ENCODE results near the gene DNM2.
"Not testable (repeated sequence)": the region's sequence is repeated elsewhere in the genome, so short reads cannot be mapped to it uniquely, and the experiment has no call there.

DNM2 gene

GRCh38 chr19:10725415-10725814 is 7.5 kb downstream of the DNM2 start:
- no peak for DNase-seq (ENCODE audit: low read depth)

GRCh38 chr19:10726268-10726667 is 8.4 kb downstream of the DNM2 start:
- no peak for DNase-seq (ENCODE audit: low read depth)

GRCh38 chr19:10727685-10728201 is 9.9 kb downstream of the DNM2 start:
- no peak for DNase-seq (ENCODE audit: low read depth)

- no peak for DNase-seq (ENCODE audit: low read depth)
Measured at GRCh38 chr19:10729411-10729810, 11.5 kb downstream of the DNM2 start.

- no peak for DNase-seq (ENCODE audit: low read depth)
Measured at GRCh38 chr19:10730932-10731331, 13.1 kb downstream of the DNM2 start.

- no peak for DNase-seq (ENCODE audit: low read depth)
Measured at GRCh38 chr19:10735741-10736140, 17.9 kb downstream of the DNM2 start.

GRCh38 chr19:10736189-10736588 is 18.3 kb downstream of the DNM2 start:
- DNase-seq (ENCODE audit: low read depth) = no peak

GRCh38 chr19:10736916-10737551 is 19.2 kb downstream of the DNM2 start:
- no peak for DNase-seq (ENCODE audit: low read depth)

GRCh38 chr19:10737722-10738121 is 19.8 kb downstream of the DNM2 start:
- no peak for DNase-seq (ENCODE audit: low read depth)

- no peak for DNase-seq (ENCODE audit: low read depth)
Measured at GRCh38 chr19:10740798-10741197, 22.9 kb downstream of the DNM2 start.

- no peak for DNase-seq (ENCODE audit: low read depth)
Measured at GRCh38 chr19:10742476-10742875, 24.6 kb downstream of the DNM2 start.

GRCh38 chr19:10744253-10744798 is 26.4 kb downstream of the DNM2 start:
- DNase-seq (ENCODE audit: low read depth) = no peak

GRCh38 chr19:10744801-10745293 is 27.0 kb downstream of the DNM2 start:
- DNase-seq (ENCODE audit: low read depth) = no peak

- not testable (repeated sequence) for DNase-seq (ENCODE audit: low read depth)
Measured at GRCh38 chr19:10746437-10746836, 28.6 kb downstream of the DNM2 start.

- DNase-seq (ENCODE audit: low read depth) = no peak
Measured at GRCh38 chr19:10747271-10747670, 29.4 kb downstream of the DNM2 start.

GRCh38 chr19:10747674-10748073 is 29.8 kb downstream of the DNM2 start:
- no peak for DNase-seq (ENCODE audit: low read depth)

- no peak for DNase-seq (ENCODE audit: low read depth)
Measured at GRCh38 chr19:10748195-10748926, 30.5 kb downstream of the DNM2 start.

- DNase-seq (ENCODE audit: low read depth) = peak; percentile 42
Measured at GRCh38 chr19:10748927-10749434, 31.1 kb downstream of the DNM2 start.

- DNase-seq (ENCODE audit: low read depth) = no peak
Measured at GRCh38 chr19:10749435-10750384, 31.8 kb downstream of the DNM2 start.

- no peak for DNase-seq (ENCODE audit: low read depth)
Measured at GRCh38 chr19:10751109-10751953, 33.5 kb downstream of the DNM2 start.
